HTR-8/SVneo (cell line): ENCODE data around the gene ST3GAL3.
A peak's percentile ranks its signal among the peaks of the same experiment; 100 is the strongest.

Experiments
- DNase-seq: peaks from one replicate; pipeline ENCODE4 v3.0.0; 2011; ENCODE audit warnings: low spot score, mixed read lengths; ENCODE audit not compliant: insufficient read length
- FAIRE-seq: peaks from 2 replicates; lab custom pipeline; 2011; peaks lifted over from hg19 to GRCh38; lab: Jason Lieb, UNC

The ST3GAL3 gene

GRCh38 chr1:43931711-43932660 is 224.7 kb downstream of the ST3GAL3 start:
- DNase-seq: no peak

DNA sequence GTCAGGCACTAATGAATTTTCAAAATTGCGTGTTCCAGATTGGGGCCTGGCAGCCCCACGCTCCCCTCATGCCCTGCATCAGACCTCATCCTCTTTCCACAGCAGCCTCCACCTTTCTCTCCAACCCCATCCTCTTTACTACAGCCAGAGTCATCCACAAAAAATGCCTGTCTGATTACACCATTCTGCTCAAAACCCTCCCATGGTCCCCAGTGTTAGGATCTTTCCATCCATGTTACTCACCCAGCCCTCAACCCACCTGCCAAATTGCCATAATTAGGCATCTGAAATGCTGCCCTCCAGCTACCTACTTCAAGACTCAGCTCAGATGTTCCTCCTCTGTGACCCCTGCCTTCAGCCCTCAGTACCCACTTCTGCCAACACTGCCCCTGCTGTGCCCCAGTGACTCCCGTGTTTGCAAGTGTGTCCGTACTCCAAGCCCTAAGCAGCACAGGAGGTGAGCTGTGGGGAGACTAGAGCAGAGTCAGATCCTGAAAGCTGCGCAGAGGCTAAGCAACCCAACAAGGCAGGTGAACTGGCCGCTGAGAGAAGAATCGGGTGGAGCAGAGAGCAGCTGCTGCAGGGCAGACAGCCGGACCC is 225.6 kb downstream of the ST3GAL3 start:
- peak; percentile 58 for FAIRE-seq

More at GRCh38 chr1:43931711-43932660, 224.7 kb downstream of the ST3GAL3 start:
- FAIRE-seq: no peak

GRCh38 chr1:43933386-43934100 is 226.2 kb downstream of the ST3GAL3 start, which contains the start of gene ARTN:
ARTN (plus strand) TSS chr1:43933801; CDS start chr1:43935657, 1,856 bp downstream.
- no peak for DNase-seq
- no peak for FAIRE-seq

More for the DNA sequence above, 225.6 kb downstream of the ST3GAL3 start:
- no peak for DNase-seq

DNA sequence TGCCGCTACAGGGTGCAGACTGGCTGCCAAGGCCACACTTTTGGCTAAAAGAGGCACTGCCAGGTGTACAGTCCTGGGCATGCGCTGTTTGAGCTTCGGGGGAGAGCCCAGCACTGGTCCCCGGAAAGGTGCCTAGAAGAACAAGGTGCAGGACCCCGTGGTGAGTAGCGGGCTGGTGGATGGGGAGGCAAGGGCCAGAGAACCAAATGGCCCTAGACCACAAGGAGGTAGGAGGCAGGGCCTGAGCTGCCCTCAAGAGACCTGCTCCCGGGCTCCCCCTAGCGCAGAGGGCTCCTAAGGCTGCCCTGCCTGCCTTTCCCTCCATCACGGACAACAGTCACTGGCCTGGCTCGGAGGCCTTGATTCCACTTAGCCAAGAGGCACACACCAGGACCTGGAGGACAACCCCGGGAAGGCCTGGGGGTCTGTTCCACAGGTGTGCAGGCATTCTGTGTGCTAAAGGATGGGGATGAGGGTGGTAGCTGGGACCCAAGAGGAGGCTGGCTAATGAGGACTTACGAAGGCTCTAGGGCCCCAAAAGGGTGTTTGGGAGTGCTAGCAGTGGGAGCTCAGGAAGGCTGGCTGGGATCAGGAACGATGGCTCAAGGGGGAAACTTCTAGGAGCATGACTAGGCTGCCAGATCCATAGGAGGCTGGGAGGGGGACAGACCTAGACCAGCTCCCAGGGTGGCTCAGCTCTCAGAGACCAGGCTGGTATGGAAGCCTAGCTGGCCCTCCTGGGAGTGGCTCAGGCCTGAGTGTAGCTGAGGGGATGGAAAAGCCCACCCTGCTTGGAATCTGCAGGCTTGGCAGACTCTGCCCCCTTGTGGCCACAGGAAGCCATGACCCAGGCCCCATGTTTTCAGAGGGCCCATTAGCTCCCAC is 227.0 kb downstream of the ST3GAL3 start:
- DNase-seq: peak; percentile 73
- FAIRE-seq: no peak

DNA sequence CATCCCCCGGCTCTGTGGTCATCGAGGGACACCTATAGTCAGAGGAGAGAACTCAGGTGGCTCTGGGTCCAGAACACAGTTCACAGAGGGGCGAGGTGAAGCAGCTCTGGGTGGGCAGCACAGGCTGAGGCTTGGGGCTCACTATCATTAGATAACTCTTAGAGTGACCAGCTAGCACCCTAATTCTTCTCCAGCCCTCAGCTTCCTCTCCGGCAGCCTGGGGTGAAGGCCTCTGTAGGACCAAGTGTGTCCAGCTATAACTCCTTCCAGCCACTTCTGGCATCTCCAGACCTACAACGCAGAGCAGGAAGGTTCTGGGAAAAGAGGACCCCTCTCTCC is 227.6 kb downstream of the ST3GAL3 start:
- no peak for FAIRE-seq
- DNase-seq: no peak

- FAIRE-seq: no peak
These were observed 228.5 kb downstream of the ST3GAL3 start for GRCh38 chr1:43935711-43936427.

GRCh38 chr1:43936431-43937151 is 229.3 kb downstream of the ST3GAL3 start:
- DNase-seq: no peak

More at GRCh38 chr1:43935711-43936427, 228.5 kb downstream of the ST3GAL3 start:
- no peak for DNase-seq

GRCh38 chr1:43937179-43937865 is 230.0 kb downstream of the ST3GAL3 start:
- no peak for FAIRE-seq

More at GRCh38 chr1:43936431-43937151, 229.3 kb downstream of the ST3GAL3 start:
- no peak for FAIRE-seq

DNA sequence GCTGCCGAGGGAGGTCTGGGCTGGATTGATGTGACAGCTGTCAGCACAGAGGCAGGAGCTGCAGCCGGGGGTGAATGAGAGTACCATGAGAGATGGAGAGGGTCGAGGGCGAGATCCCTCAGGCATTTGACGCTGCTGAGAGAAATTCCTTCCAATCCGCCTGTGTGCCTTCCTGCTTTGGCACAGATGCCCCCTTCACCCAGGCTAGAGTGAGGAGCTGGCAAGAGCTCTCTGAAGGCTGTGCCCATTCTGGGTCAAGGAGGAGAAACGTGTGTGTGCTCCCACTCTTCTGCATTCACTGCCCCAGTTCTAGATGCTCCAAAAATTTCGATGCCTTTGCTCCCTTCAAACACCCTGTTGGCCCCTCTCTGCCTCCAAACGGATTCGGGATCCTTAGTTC is 231.0 kb downstream of the ST3GAL3 start:
- FAIRE-seq: no peak

More at GRCh38 chr1:43937179-43937865, 230.0 kb downstream of the ST3GAL3 start:
- no peak for DNase-seq

DNA sequence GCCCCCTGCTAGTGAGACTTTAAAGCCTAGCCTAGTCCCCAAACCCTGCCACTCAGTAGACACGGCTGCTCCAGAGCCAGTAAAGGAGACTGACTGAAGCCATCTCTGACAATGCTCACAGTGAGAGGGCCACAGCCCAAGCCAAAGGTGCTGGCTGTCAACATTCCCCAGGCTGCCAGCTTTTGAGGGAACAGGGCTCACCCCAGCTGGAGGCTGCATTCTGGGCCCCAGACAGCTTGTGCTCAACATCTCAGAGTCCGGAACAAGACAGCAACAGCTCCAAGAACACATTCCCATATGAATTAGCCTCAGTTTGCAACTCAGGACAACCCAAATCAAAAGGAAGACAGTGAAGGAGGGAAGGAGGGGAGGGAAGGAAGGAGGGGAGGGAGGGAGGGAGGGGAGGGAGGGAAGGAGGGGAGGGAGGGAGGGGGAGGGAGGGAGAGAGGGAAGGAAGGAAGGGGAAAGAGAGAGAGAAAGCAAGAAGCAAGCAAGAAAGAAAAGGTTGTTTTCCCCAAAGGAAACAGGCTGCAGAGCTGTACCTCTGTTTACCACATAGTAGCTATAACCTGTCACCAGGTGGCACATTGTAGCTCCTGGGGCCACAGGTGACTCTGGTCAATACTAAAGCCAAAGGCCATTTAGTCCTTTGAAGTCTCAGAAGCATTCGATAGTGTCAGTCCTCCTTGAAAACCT is 231.7 kb downstream of the ST3GAL3 start:
- DNase-seq: no peak
- no peak for FAIRE-seq

More for the DNA sequence above, 231.0 kb downstream of the ST3GAL3 start:
- DNase-seq: no peak

DNA sequence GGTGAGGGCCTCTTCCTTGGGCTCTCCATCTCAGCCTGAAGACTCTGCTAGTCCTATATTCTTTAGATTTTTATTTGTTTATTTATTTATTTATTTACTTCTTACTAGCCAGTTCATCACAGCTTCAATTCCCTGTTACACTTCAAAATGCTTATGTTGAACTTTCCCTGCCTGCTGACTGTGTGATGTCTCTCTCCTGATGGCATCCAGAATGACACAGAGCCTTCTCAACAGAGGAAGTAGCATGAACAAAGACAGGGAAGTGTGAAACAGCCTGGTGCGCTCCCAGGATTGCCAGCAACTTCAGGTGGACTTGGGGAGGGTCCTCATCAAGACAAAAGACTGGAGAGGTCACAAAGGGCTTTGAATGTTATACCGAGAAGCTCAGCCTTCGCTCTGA is 235.1 kb downstream of the ST3GAL3 start:
- FAIRE-seq (no peak), DNase-seq (no peak)

GRCh38 chr1:43944860-43945259 is 237.5 kb downstream of the ST3GAL3 start:
- FAIRE-seq (no peak), DNase-seq (no peak)

DNA sequence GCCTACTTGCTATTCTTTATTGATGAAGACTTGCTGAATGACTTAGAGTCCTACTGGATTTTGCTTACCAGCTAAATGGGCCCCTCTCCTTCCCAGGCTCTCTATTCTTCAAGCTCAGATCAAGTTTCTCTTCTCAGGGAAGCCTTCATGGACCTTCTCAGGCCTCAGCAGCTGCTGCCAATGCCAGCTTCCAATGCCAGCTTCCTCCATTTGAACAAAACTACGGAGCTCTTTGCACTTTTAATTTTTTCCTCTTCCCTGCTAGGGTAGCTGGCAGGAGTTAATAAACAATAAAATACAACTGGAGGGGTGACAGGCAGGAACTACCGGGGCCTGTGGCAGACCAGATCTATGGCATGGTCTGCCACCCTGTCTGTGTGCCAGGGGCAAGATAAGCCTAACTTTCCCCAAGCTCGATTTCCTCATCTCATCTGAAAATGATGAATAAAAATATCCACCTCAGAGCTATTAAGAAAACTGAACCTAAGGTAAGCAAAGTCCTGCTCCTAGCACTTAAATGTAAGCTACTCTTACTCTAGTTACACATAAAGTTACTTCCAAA is 238.4 kb downstream of the ST3GAL3 start:
- FAIRE-seq (no peak), DNase-seq (no peak)

GRCh38 chr1:43946236-43947060 is 239.1 kb downstream of the ST3GAL3 start, which contains the start of gene IPO13:
IPO13 (plus strand) TSS chr1:43946950; CDS start chr1:43947601, 651 bp downstream.
- FAIRE-seq: peak; percentile 92
- DNase-seq: peak; percentile 92

DNA sequence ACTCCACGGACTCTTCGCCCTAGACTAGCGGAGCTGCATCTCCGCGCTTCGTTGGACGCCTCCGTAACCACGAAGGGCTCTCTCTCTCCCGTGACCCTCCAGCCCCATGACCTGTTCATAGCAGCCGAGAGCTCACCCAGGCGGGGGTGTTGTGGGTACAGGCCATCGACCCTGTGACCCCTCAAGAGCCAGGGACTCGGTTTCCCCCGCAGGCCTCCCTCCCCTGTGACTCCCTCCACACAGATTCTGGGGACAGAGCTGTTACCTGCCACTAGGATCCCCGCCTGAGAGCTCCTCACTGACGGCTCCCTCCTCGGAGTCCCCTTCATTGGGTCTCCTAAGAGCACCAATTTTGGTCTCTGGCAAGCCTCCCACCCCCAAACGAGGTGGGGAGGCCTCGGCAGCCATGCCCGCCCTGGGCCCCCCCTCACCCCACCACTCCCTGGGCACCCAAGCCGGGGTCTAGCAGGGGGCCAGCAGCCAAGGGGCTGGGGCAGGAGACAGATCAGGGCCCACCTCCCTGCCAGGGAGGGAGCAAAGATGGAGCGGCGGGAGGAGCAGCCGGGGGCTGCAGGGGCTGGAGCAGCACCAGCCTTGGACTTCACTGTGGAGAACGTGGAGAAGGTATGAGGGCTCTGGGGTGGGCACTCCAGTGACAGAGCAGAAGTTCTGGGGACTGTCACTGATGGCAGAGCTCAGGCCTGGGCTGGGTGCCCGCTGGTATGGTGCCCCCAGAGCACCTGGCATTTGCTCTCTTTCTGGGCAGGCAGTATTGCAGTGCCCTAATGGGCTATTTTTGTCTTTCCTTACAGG is 239.9 kb downstream of the ST3GAL3 start:
- no peak for DNase-seq
- FAIRE-seq: no peak
